G401 (cell line): Measurements from ENCODE around the gene INPP4B. TPM values are rescaled to one million over a fixed set of nuclear protein-coding genes. Genes with fewer than 3 reads are reported as not detected.
"Not testable (repeated sequence)": the region's sequence is repeated elsewhere in the genome, so short reads cannot be mapped to it uniquely, and the experiment has no call there.

Experiments used
- DNase-seq: peaks from one replicate; pipeline ENCODE4 v3.0.0-alpha.2; 2015; ENCODE audit warnings: low spot score
- in situ Hi-C: cut with HindIII; loops from 2 replicates; pipeline ENCODE4 v1.10.0; 2016; ENCODE audit warnings: low sequenced_read_pairs, mixed read lengths
- total RNA-seq: library from RNA; depleted of rRNA; stranded (reverse); fragments of >200 nt; shearing (Covaris generic); gene quantifications from 2 replicates; pipeline ENCODE4 v1.2.3, GENCODE V29; 2014

The INPP4B gene
- total RNA-seq, 1 experiment from 2014 or later = 70.7 TPM

DNA sequence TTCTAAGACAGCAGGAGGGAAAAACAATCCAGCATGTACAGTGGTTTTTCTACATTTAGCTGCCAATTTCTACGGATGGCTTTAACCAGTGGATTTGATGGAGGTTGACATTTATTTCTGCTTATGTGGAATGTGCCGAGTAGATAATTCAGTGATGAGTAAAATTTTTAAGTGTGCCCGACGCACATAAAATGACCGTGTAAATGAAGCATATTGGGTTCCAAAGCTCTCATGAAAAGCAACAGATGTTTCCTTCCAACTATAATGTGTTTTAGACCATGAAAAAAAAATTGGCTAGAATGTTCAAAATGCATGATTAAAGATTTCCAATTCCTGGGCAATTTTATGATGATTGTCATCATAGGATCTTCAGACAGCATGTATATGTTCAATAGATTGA, 14.1 kb downstream of the INPP4B start:
- in situ Hi-C loops = no loop called here
- DNase-seq = no peak

DNA sequence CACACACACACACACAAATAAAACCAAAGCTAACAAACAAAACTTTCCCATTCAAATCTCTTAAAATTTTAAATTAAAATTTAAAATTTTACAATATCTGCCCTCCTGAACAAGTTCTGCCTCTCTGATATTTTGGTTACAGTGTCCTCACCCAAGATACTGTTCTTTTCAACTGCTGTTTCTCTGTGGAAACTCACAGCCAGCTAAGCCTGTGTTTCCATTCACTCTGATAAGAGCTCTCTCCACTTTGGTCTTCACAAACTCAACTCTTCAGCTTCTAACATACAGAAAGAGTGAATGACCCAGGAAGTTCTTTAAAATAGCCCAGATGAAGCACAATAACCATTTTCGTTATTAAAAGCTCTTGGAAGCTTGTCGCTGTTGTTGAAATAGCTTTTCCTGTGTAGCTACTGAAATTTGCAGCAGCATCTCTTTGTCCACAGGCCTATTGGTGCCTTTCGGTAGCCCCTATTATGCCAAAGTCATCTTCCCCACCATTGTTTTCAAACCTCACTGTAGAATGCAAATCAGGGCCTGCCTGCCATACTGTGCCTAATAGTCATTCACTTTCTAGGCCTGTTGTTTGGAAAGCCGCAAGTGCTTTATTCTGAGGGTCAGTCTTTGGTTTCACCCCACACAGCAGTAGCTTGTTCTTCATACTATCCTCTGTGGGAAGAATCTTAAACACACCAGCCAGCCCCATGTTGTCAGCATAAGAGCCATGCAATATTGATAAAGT, 19.4 kb downstream of the INPP4B start:
- in situ Hi-C loops = no loop called here
- no peak for DNase-seq

DNA sequence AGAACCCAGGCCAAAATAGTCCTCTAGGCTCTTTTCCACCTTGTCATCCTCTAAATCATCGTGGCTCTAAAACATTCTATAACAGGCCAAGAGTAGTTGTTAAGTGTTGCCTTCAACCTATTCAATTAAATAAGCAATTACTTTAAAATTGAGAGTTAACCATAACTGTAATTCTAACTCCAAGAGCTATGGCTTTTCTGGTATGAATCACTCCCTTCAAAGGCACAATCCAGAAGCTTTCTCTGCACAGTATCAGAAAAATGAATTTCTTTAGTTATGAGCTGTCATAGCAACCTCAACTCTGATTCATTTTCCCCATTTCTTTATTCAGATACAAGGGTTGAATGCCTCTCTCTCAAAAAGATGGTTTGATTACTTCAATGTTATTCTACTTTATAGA, 21.7 kb downstream of the INPP4B start:
- no peak for DNase-seq
- in situ Hi-C loops = no loop called here

DNA sequence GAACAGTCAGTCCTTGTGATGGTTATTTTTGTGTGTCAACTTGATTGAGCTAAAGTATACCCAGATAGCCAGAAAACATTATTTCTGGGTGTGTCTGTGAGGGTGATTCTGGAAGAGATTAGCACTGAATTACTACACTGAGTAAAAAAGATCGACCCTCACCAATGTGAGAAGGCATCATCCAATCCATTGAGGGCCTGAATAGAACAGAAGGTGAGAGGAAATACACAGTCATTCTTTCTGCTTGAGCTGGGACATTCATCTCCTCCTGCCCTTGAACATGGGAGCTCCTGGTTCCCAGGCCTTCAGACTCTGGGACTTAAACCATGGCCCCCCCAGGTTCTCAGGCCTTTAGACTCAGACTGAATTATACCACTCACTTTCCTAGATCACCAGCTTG, 22.3 kb downstream of the INPP4B start:
- in situ Hi-C loops = no loop called here
- DNase-seq = no peak

DNA sequence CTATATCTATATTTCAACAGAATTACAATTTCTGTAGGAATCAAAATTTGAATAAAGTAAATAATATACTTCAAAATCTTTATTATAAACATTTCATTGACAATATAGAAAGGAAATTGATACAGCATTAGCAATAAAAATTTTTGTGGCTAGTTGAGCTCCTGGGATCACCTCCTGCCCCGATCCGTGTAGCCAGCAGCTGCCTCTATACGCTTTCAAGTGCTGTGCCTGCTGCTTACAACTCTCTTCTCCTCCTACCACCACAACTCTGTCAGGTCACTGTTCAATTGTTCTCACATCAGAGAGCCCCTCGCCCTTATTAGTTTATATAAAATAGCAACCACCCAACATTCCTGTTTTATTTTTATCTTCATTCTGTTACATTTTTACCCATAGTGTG, 27.6 kb downstream of the INPP4B start:
- in situ Hi-C loops = no loop called here
- DNase-seq = no peak

DNA sequence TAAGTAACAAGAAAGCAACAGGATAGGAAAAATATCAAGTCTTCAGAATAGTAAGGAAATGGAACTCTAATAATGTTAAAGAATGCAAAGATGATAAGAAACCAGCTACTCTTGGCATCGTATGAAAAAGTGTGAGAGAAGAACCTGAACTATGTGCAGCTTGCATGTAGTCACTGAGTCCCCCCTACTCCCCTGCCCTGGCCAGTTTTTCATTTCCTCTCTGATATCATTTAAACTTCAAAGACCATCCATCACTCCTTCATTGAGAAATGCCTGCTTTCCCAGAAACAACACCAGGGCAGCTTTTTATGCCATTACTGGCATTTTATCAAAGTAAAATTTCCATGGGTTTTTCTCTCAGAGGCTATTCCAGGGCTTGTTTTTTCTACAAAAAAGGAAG, 28.1 kb downstream of the INPP4B start:
- in situ Hi-C loops = no loop called here
- no peak for DNase-seq

DNA sequence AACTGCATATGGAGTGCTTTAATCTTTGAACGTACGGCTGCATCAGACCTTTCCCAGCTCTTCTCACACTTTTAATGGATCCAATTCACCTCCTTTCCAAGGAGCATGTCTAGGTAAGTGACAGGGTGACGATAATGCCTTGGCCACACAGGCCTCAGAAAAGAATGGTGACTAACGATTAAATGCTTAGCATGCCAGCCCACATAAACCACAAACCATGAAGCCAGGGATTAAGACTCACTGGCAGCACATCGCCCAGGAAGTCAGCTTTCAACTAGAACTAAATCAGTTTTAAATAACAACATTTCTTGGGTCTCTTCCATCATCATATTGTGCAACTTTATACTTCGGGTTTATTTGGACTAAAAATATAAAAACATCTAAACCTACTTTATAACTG, 28.7 kb downstream of the INPP4B start:
- in situ Hi-C loops = no loop called here
- no peak for DNase-seq

DNA sequence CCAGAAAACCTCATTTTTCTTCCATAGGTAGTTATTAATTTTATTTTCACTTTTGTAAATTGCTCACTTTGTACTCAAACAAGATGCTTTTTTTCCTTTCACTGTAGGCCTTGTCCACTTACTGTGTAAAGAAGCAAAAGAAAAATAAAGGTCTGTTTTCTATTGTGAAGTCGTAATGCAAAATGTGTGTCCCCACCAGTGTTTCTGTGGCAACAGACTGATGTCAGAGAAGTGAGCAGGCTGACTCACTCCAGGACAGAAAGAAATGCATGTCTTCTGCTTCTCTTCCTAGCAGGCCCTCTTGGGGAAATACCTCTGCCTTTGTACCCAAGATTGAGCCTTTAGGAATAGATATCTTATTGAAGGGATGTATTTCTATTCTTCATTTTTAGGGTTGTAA, 30.3 kb downstream of the INPP4B start:
- no peak for DNase-seq
- in situ Hi-C loops = no loop called here

DNA sequence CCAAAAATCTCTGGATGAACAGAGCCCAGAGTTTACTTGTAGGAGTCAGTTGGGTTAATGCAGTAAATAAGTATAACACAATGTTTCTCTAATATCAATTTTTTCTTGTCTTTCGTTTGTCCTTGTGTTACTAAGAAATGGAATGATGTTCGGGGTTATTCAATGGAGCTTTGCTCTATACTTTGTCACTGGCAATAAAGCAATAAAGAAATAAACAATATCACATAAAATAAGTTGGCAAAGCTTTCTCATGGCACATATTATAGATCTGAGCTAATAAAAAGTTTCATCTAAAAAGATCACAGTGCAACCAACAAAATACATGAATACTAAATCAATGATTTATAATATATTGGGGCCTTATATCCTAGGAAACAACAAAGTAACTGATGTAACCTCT, 32.7 kb downstream of the INPP4B start:
- DNase-seq = no peak
- in situ Hi-C loops = no loop called here

DNA sequence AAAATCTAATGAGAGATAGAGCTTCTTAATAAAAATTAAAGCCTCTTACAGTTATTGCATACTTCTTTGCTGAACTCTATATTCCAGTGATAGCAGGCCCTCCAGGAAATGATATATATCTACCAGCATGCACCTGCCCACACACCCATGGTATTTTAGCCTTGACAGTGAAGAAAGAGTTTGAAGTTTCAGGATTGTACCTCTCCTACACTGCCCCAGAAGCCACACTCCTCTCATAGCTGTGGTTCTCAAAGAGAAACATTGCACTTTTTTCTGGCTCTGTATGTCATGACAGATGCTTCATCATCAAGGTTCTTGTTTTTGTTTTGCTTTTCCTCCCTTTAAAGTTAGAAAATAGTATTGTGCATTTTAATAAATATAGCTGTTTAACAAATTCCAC, 34.0 kb downstream of the INPP4B start:
- in situ Hi-C loops = no loop called here
- DNase-seq = no peak

DNA sequence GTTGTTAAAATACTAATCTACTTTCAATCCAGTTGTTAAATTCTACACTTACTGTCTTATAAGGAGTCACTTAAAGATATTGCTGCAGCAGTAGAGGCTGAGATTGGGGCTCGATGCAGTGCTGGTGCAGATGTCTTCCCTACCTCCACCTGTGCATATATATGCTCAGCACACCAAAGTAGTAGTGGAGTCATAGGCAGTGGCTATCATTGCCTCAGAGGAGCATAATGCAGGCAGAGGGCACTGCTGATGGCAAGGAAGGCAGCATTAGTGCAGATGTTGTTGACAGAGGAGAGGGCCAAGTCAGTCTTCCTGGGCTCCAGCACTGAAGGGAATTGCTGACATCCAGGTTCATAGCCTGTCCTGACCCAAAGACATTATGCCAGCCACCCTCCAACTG, 35.1 kb downstream of the INPP4B start:
- DNase-seq = no peak
- in situ Hi-C loops = no loop called here

DNA sequence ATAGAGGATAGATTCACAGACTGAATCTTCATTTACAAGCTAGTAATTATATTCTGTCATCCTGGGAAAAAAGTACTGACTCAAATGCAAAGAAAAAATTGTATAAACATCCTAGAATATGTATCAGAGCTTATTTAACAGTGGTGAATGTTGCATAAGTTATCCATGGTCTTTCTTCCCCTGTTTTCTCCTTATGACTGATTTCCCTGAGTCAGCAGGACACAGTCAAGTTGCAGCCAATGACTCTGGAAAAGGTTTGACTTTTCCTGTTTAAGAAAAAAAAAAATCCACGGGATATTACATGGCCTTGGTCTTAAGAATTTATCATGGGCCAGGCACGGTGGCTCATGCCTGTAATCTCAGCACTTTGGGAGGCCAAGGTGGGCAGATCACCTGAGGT, 36.5 kb downstream of the INPP4B start:
- in situ Hi-C loops = no loop called here
- DNase-seq = no peak

DNA sequence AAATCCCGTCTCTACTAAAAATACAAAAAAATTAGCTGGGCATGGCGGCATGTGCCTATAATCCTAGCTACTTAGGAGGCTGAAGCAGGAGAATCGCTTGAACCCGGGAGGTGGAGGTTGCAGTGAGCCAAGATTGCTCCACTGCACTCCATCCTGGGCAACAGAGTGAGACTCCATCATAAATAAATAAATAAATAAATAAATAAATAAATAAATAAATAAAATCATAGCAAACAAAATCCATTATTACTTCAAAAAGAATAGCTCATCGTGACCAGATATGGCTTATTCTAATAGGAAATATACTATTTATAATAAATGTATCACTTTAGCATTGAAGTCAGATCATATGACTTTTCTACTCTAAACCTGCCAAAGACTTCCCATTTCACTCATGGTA, 42.2 kb downstream of the INPP4B start:
- in situ Hi-C loops, DNase-seq: not testable (repeated sequence)

DNA sequence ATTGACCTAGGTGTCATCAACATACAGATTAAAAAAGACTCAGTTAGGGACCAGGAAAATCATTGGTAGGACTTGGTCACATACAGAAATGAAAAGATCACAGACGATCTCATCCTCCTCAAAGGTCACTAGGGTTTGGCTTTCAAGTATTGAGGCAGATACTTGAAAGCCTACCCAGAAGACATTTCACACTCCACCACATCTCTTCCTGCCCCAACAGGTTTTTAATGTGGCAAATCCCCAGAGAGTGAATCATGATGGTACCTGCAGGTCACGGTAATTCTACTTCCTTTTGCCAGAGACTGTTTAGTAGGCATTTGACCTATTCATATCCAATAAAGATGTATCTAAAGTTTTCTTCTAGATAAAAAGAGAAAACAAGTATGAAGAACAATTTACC, 44.1 kb downstream of the INPP4B start:
- DNase-seq = no peak
- in situ Hi-C loops = no loop called here

DNA sequence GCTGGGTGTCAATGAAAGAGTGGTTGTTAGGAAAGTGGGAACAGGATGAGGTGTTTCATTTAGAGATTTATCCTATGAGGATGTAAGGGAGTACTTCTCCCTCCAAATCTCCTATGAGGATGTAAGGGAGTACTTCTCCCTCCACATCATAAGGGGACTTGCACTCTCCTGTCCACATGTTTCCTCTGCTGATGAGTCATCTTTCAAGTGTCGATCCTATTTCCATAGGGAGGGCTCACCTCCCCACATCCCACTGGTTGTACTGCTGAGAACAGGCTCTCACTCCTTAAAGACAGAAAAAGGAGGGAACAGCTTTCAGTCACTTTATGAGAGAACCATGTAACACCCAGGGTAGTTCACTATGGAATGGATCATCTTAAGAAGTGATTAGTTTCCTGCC, 65.0 kb downstream of the INPP4B start:
- DNase-seq = no peak
- in situ Hi-C loops = no loop called here

DNA sequence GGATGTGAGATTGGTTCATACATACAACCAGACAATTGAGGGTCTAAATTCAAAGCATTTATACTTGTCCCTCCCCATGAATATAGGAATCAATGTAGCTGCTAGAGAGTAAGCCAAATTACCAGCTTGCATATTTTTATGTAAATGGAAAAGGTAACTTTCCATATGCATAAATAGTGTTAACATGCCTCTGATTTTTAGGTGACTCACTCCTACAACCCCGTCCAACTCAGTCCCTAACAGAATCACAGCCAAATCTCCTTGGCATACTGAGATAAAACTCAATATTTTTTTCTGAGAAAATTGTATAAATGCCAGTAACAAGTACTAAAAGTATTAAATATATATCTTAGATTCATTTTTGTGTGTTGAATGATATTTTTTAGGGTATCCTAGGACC, 67.2 kb downstream of the INPP4B start:
- no peak for DNase-seq
- in situ Hi-C loops = no loop called here

DNA sequence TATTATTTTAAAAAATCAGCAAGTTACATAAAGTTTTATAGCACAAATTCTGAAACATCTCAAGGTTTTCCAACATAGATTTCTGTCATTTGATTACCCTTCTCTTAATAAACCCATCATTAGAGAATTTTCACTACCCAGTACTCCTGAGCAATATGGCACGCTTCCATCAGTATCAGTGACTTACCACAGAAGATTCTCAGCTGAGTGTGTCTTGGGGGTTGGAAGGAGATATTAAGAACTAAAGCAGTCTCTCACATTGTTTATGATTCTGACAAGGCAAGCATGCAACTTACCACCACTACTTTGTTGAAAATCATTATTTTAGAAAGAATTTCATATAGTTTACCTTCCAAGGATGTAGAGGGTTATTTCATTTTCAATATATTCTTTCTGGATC, 67.7 kb downstream of the INPP4B start:
- in situ Hi-C loops = no loop called here
- DNase-seq = no peak

DNA sequence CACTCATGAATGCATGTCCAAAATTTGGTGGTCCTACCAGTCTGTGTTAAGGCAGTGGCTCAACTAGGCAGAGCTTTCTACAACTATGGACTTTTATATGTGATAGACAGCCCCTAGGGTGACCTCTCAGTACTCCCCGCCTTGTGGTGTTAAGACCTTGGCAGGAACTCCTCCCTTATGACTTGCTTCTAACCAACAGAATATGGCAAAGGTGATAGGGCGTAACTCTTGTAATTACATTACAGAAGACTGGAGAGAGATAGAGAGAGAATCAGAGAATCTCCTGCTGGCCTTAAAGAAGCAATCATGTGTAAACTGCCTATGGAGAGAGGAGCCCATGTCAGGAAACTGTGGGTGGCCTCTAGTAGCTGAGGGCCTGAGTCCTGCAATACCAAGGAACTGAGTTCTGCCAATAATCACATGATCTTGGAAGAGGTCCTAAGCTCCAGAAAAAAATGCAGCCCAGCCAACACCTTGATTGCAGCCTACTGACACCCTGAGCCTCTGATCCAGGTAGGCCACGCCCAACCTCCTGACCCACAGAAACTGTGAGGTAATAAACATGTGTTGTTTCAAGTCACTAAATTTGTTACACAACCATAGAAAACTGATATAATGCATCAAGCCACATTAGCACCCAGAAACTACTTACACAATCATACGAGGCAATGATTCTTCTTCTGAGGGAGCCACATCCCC, 68.9 kb downstream of the INPP4B start:
- in situ Hi-C loops = no loop called here
- no peak for DNase-seq

DNA sequence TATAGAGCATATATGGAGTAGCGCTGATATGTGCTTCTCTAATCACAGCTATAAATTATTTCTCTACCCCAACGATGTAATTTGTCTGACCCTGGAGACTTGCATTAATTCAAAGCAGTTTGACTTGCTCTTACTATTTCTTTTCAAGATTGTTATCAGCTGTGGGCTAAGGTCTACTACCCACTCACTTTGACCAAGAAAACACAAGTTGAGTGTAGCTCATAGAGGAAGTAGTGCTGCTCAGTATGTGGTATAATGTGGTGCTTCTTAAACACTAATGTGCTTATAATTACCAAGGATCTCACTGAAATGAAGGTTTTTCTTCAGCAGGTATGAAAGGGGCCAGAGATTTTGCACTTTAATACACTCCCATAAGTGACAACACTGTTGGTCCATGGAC, 70.1 kb downstream of the INPP4B start:
- DNase-seq = no peak
- in situ Hi-C loops = no loop called here

DNA sequence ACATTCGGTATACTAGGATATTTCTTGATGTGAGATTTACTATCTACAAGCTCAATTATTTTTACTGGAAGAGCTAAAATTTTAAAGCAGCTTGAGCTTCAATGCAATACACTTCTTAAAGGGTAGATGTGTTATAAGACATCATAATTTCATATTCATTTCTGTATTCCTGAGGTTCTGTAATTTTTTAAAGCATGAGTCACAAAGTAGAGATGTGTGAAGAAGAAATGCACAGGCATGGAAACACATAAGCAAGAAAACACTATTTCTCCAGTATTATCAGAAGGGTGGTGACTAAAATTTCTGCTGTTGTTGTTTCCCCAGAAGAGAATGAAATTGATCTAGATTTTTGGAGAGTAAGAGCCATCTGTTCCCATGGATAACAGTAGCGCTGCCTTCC, 72.6 kb downstream of the INPP4B start:
- in situ Hi-C loops = no loop called here

DNA sequence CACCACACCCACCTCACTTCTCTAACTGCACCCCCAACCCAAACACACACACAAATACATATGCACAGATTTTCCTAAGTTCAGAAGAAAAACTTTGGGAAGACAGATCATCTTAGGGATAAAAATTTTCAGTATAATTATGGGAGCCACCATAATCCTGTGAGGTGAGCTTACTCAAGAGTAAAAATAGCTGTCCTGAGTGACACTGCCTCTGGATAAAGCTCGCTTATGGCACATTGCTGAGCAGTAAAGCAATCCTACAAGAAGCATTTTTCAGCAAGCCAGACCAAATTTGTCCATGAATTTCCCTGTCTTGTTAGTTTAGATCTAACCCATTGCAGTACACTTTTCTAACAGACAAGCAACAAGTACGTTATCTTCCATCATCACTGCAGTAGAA, 83.8 kb downstream of the INPP4B start:
- in situ Hi-C loops = no loop called here
- no peak for DNase-seq

More for the DNA sequence above, 72.6 kb downstream of the INPP4B start:
- no peak for DNase-seq
